H1 (cell line): ENCODE data around the gene LGR4. TPM values are rescaled to one million over a fixed set of nuclear protein-coding genes. Genes with fewer than 3 reads are reported as not detected.

Source experiments
- CTCF ChIA-PET: fragments of 300-600 bp; sonication (Branson Sonifier 250); formaldehyde crosslinking; loops from one replicate; lab custom pipeline; 2021; ENCODE audit not compliant: partially characterized antibody; lab: Charles Lee
- POLR2A ChIA-PET: fragments of 300-600 bp; sonication (Branson Sonifier 250); formaldehyde crosslinking; loops from one replicate; lab custom pipeline; 2021; ENCODE audit warnings: inconsistent platforms; ENCODE audit not compliant: partially characterized antibody; lab: Charles Lee
- DNase-seq, 2 experiments: peaks; one replicate each; pipeline versions ENCODE4 v3.0.0 to v3.0.0-alpha.2; 2010 to 2022; ENCODE audit warnings: low spot score in 2 of 2, low read depth in 1 of 2, mixed read lengths in 1 of 2
- FAIRE-seq: peaks from 2 replicates; lab custom pipeline; 2011; peaks lifted over from hg19 to GRCh38; lab: Jason Lieb, UNC
- H2AFZ ChIP-seq: 2 replicates; pipeline ENCODE4 v1.8.1; 2012; ENCODE audit warnings: low read length, inconsistent platforms
- H2AK5ac ChIP-seq: 2 replicates; pipeline ENCODE4 v1.6.1; 2013; ENCODE audit warnings: low read depth, low read length
- H2BK120ac ChIP-seq: replicated peaks from 2 replicates; pipeline ENCODE3; 2013; ENCODE audit warnings: low read depth, low read length, inconsistent platforms
- H2BK12ac ChIP-seq: 2 replicates; pipeline ENCODE4 v1.6.1; 2013; ENCODE audit warnings: low read depth, low read length
- H2BK15ac ChIP-seq: 2 replicates; pipeline ENCODE4 v1.6.1; 2013; ENCODE audit warnings: low read length
- H2BK20ac ChIP-seq: 2 replicates; pipeline ENCODE4 v1.6.1; 2013; ENCODE audit warnings: low read length
- H2BK5ac ChIP-seq: 2 replicates; pipeline ENCODE4 v1.6.1; 2013; ENCODE audit warnings: low read depth, low read length
- H3K14ac ChIP-seq: 2 replicates; pipeline ENCODE4 v1.6.1; 2013; ENCODE audit warnings: inconsistent platforms; ENCODE audit not compliant: insufficient read length
- H3K18ac ChIP-seq: 2 replicates; pipeline ENCODE4 v1.6.1; 2013; ENCODE audit warnings: low read length; ENCODE audit errors: extremely low read depth
- H3K23ac ChIP-seq: 2 replicates; pipeline ENCODE4 v1.6.1; 2013; ENCODE audit warnings: inconsistent platforms; ENCODE audit not compliant: insufficient read length
- H3K23me2 ChIP-seq: 2 replicates; pipeline ENCODE4 v1.6.1; 2013; ENCODE audit warnings: low read depth, low read length
- H3K27ac ChIP-seq: 2 replicates; pipeline ENCODE4 v1.6.1; 2011; ENCODE audit warnings: low read depth, low read length, inconsistent platforms
- H3K27me3 ChIP-seq, 4 experiments: replicated peaks in 1 of 4; 1 replicate in 1 of 4; 2 replicates in 3 of 4; pipeline versions ENCODE4 v1.6.1 to v1.8.1; 2011 to 2013; ENCODE audit warnings: low read length in 3 of 4, mild to moderate bottlenecking in 3 of 4, inconsistent platforms in 2 of 4, mixed read lengths in 2 of 4, moderate library complexity in 1 of 4; ENCODE audit not compliant: control insufficient read depth in 3 of 4, insufficient read depth in 3 of 4; ENCODE audit errors: extremely low read depth in 1 of 4
- H3K36me3 ChIP-seq, 4 experiments: 2 replicates each; pipeline versions ENCODE4 v1.6.1 to v1.8.1; 2011 to 2013; ENCODE audit warnings: mild to moderate bottlenecking in 4 of 4, low read length in 3 of 4, moderate library complexity in 2 of 4, control low read depth in 1 of 4, inconsistent platforms in 1 of 4; ENCODE audit not compliant: insufficient read depth in 4 of 4, control insufficient read depth in 2 of 4
- H3K4ac ChIP-seq: replicated peaks from 2 replicates; pipeline ENCODE3; 2013; ENCODE audit warnings: low read length, low read depth, mixed read lengths, inconsistent platforms; ENCODE audit not compliant: insufficient read length
- H3K4me1 ChIP-seq, 4 experiments: replicated peaks in 1 of 4; 1 replicate in 1 of 4; 2 replicates in 3 of 4; pipeline versions ENCODE4 v1.6.1 to v1.8.1; 2011 to 2013; ENCODE audit warnings: low read length in 3 of 4, inconsistent platforms in 2 of 4, mixed read lengths in 1 of 4; ENCODE audit not compliant: insufficient read depth in 4 of 4, control insufficient read depth in 3 of 4
- H3K4me2 ChIP-seq, 2 experiments: 2 replicates each; pipeline versions ENCODE4 v1.6.1 to v1.8.1; 2011 to 2013; ENCODE audit warnings: low read depth in 2 of 2, low read length in 2 of 2, control low read depth in 1 of 2, inconsistent platforms in 1 of 2, mild to moderate bottlenecking in 1 of 2; ENCODE audit not compliant: insufficient read depth in 1 of 2
- H3K4me3 ChIP-seq, 4 experiments: fragments of 200-600, 300-600 bp in 1 of 4; sonication (generic), shearing (Covaris generic), sonication (Bioruptor Twin) in 1 of 4; 2 replicates each; pipeline versions ENCODE4 v1.5.1 to v1.8.1; 2011 to 2016; ENCODE audit warnings: low read length in 4 of 4, low read depth in 3 of 4, control low read depth in 2 of 4, inconsistent platforms in 2 of 4, mild to moderate bottlenecking in 2 of 4, mixed read lengths in 1 of 4, moderate library complexity in 1 of 4; ENCODE audit not compliant: insufficient read depth in 2 of 4; ENCODE audit errors: extremely low read depth in 1 of 4
- H3K56ac ChIP-seq: replicated peaks from 2 replicates; pipeline ENCODE3; 2013; ENCODE audit warnings: low read depth, mild to moderate bottlenecking, mixed read lengths, low read length, inconsistent platforms; ENCODE audit not compliant: insufficient read length
- H3K79me1 ChIP-seq: 2 replicates; pipeline ENCODE4 v1.6.1; 2013; ENCODE audit warnings: low read depth, low read length, control low read depth
- H3K79me2 ChIP-seq, 2 experiments: 2 replicates each; pipeline versions ENCODE4 v1.6.1 to v1.8.1; 2012 to 2013; ENCODE audit warnings: low read length in 2 of 2, mild to moderate bottlenecking in 2 of 2, inconsistent platforms in 1 of 2; ENCODE audit not compliant: insufficient read depth in 2 of 2, control insufficient read depth in 1 of 2
- H3K9ac ChIP-seq, 4 experiments: replicated peaks in 1 of 4; 1 replicate in 1 of 4; 2 replicates in 3 of 4; pipeline versions ENCODE4 v1.6.1 to v1.8.1; 2011 to 2013; ENCODE audit warnings: low read depth in 3 of 4, low read length in 3 of 4, control low read depth in 2 of 4, mild to moderate bottlenecking in 2 of 4, moderate library complexity in 2 of 4, inconsistent platforms in 1 of 4; ENCODE audit errors: extremely low read depth in 1 of 4
- H3K9me3 ChIP-seq, 2 experiments: 2 replicates each; pipeline versions ENCODE4 v1.6.1 to v1.8.1; 2012 to 2013; ENCODE audit warnings: mild to moderate bottlenecking in 2 of 2, moderate library complexity in 2 of 2, control low read depth in 1 of 2, inconsistent platforms in 1 of 2, low read depth in 1 of 2, low read length in 1 of 2, mixed read lengths in 1 of 2; ENCODE audit not compliant: insufficient read depth in 2 of 2
- H4K20me1 ChIP-seq, 2 experiments: replicated peaks in 1 of 2; 2 replicates each; pipeline versions ENCODE3 to v1.8.1; 2011 to 2013; ENCODE audit warnings: inconsistent platforms in 2 of 2, low read length in 2 of 2, mild to moderate bottlenecking in 1 of 2; ENCODE audit not compliant: insufficient read depth in 2 of 2, control insufficient read depth in 1 of 2
- H4K5ac ChIP-seq: 2 replicates; pipeline ENCODE4 v1.6.1; 2013; ENCODE audit warnings: low read length, low read depth, mixed read lengths, inconsistent platforms; ENCODE audit not compliant: insufficient read length
- H4K8ac ChIP-seq: 2 replicates; pipeline ENCODE4 v1.8.0; 2013; ENCODE audit warnings: mild to moderate bottlenecking, moderate library complexity, low read length, inconsistent platforms; ENCODE audit not compliant: insufficient read depth; ENCODE audit errors: extremely low read depth
- H4K91ac ChIP-seq: replicated peaks from 2 replicates; pipeline ENCODE3; 2013; ENCODE audit warnings: low read length, mixed read lengths, inconsistent platforms; ENCODE audit not compliant: insufficient read length
- ASH2L ChIP-seq: fragments of 200-600, 300-600 bp; sonication (generic); IDR thresholded peaks from one replicate; pipeline ENCODE4 v1.7.1; 2017; ENCODE audit warnings: low read length
- ATF2 ChIP-seq: IDR thresholded peaks from 2 replicates; pipeline ENCODE4 v1.6.1; 2012; ENCODE audit warnings: low read length, inconsistent platforms
- CBX8 ChIP-seq: fragments of 300-800, 300-1000 bp; sonication (generic); IDR thresholded peaks from 2 replicates; pipeline ENCODE4 v1.7.1; 2016; ENCODE audit warnings: low read depth, low read length, borderline replicate concordance
- CHD2 ChIP-seq: IDR thresholded peaks from 2 replicates; pipeline ENCODE4 v1.6.1; 2012; ENCODE audit warnings: low read length, improper control_type of control experiment
- HDAC6 ChIP-seq: IDR thresholded peaks from one replicate; pipeline ENCODE4 v1.7.1; 2012; ENCODE audit warnings: low read depth, mild to moderate bottlenecking, inconsistent platforms, low read length, moderate library complexity
- KDM1A ChIP-seq: fragments of 200-600, 300-600 bp; sonication (generic); IDR thresholded peaks from 2 replicates; pipeline ENCODE4 v1.7.1; 2016; ENCODE audit warnings: mild to moderate bottlenecking, low read length, borderline replicate concordance
- NRF1 ChIP-seq: IDR thresholded peaks from 2 replicates; pipeline ENCODE4 v1.6.1; 2011; ENCODE audit warnings: mild to moderate bottlenecking, low read depth, low read length, improper control_type of control experiment
- POU5F1 ChIP-seq: IDR thresholded peaks from 2 replicates; pipeline ENCODE4 v1.6.1; 2011; ENCODE audit warnings: low read depth, mild to moderate bottlenecking, low read length, moderate library complexity
- RAD21 ChIP-seq, 2 experiments: IDR thresholded peaks in 1 of 2; conservative IDR thresholded peaks in 1 of 2; 2 replicates each; pipeline ENCODE4 v1.6.1; 2011; ENCODE audit warnings: low read depth in 2 of 2, low read length in 2 of 2, improper control_type of control experiment in 1 of 2, inconsistent platforms in 1 of 2, mild to moderate bottlenecking in 1 of 2, moderate library complexity in 1 of 2
- RFX5 ChIP-seq: IDR thresholded peaks from 2 replicates; pipeline ENCODE4 v1.6.1; 2011; ENCODE audit warnings: low read depth, low read length, improper control_type of control experiment, borderline replicate concordance
- SIN3A ChIP-seq, 2 experiments: IDR thresholded peaks in 1 of 2; conservative IDR thresholded peaks in 1 of 2; 2 replicates each; pipeline ENCODE4 v1.6.1; 2011 to 2012; ENCODE audit warnings: low read length in 2 of 2, improper control_type of control experiment in 1 of 2, low read depth in 1 of 2, mild to moderate bottlenecking in 1 of 2
- SP1 ChIP-seq: IDR thresholded peaks from 2 replicates; pipeline ENCODE4 v1.6.1; 2011; ENCODE audit warnings: low read depth, low read length
- TAF1 ChIP-seq: IDR thresholded peaks from 2 replicates; pipeline ENCODE4 v1.6.1; 2011; ENCODE audit warnings: mild to moderate bottlenecking, low read depth, low read length
- whole genome bisulfite sequencing, 2 experiments: shearing (Covaris generic) in 1 of 2; methylation state at CpG; one replicate each; pipeline versions ENCODE4 v1.1.6 to v1.1.7; 2013 to 2015; ENCODE audit warnings: low lambda C conversion rate in 2 of 2, mixed read lengths in 2 of 2, inconsistent platforms in 1 of 2, low coverage in 1 of 2, missing lambda C conversion rate in 1 of 2; ENCODE audit not compliant: insufficient replicate concordance in 2 of 2, insufficient coverage in 1 of 2, insufficient read length in 1 of 2; ENCODE audit errors: extremely low coverage in 1 of 2, missing lambda C conversion rate in 1 of 2; 5-methylcytosine and 5-hydroxymethylcytosine counted together
- polyA plus RNA-seq, 7 experiments: library from polyadenylated mRNA; depleted of rRNA in 3 of 7; stranded (reverse) in 5 of 7; unstranded in 2 of 7; fragments of >200 nt in 5 of 7; fragments of 200-250 nt in 2 of 7; gene quantifications; 1 replicate in 5 of 7; 2 replicates in 1 of 7; 4 replicates in 1 of 7; pipeline versions ENCODE4 v1.2.1 to v1.2.3, GENCODE V29; 2011 to 2013; ENCODE audit warnings: missing spikeins in 2 of 7, mixed read lengths in 2 of 7
- total RNA-seq: library from RNA; stranded (reverse); fragmentation: NEBNext Ultra II Directional; extraction: Animal tissue kit (Norgen Biotek cat#: 25700); gene quantifications from 2 replicates; pipeline ENCODE4 v1.2.1, GENCODE V29; 2021

The LGR4 gene
- total and polyA plus RNA-seq, 2 of the 8 experiments (the other 6 are each of a cell fraction or from before 2014, with no cell fraction given) = 26.6 to 61.7 TPM

DNA sequence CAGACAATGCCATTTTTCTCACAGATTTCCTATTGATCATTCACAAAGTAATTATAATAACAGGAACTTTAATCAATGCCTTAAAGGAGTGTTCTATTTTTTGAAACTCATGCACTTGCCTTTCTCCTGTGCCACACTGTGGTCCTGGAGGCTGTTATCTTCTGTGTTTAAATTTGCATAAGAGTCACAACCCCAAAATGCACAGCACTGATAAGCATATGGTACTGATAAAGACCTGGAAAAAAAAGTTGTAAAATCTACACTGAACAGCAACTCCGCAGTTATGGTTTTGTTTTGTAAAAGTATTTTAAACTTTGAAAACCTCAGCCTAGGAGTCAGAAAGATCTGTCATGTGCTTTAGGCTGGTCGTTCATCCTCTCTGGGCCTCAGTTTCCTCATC, 100.4 kb downstream of the LGR4 start:
- H3K4me3 ChIP-seq = no peak overlapping the region
- no peak overlapping the region for H3K27ac ChIP-seq
- no peak overlapping the region; the same call in 1 of the 2 replicates for H4K8ac ChIP-seq
- H2AK5ac ChIP-seq = no peak overlapping the region
- H3K56ac ChIP-seq = no peak overlapping the region
- no peak overlapping the region for H3K14ac ChIP-seq
- no peak overlapping the region for H4K91ac ChIP-seq
- H3K36me3 ChIP-seq = peaks cover 9 to 92% (median 42%) of the 10 kb centered on the region in 4 experiments; a peak in 7 of 8 replicates
- WGBS, 2 experiments = 88% methylated on average over 2 of the region's 2 CpGs; no CpG with 5 or more reads in 1 of the 2 experiments
- H2BK5ac ChIP-seq = no peak overlapping the region
- DNase-seq (no peak), FAIRE-seq (no peak)
- POLR2A ChIA-PET = no interaction called here
- H2BK20ac ChIP-seq = no peak overlapping the region
- no peaks in the 10 kb centered on the region for H3K79me2 ChIP-seq
- no peak overlapping the region for H2AFZ ChIP-seq
- no peak overlapping the region for H3K23ac ChIP-seq
- H2BK15ac ChIP-seq = no peak overlapping the region
- H3K18ac ChIP-seq = no peak overlapping the region
- no peak overlapping the region for H3K9ac ChIP-seq
- no peak overlapping the region for H3K4me2 ChIP-seq
- no peaks in the 10 kb centered on the region for H3K27me3 ChIP-seq
- peaks cover 0 to 2% of the 10 kb centered on the region in 2 experiments for H4K20me1 ChIP-seq
- no peaks in the 10 kb centered on the region for H3K4me1 ChIP-seq
- no peaks in the 10 kb centered on the region for H3K9me3 ChIP-seq
- H2BK12ac ChIP-seq = no peak overlapping the region
- H2BK120ac ChIP-seq = no peak overlapping the region
- no peaks in the 10 kb centered on the region for H3K23me2 ChIP-seq
- CTCF ChIA-PET = interaction anchor here (1.4 to 8.1 kb wide), 3 partner anchors 76 to 125 kb away, joined by 3 to 55 read pairs (median 7); no protein-coding TSS in a partner anchor
- H3K4ac ChIP-seq = no peak overlapping the region
- no peak overlapping the region for H4K5ac ChIP-seq
- H3K79me1 ChIP-seq = no peaks in the 10 kb centered on the region
- no peak for TF ChIP-seq HDAC6
- TF ChIP-seq ATF2 = no peak
- no peak for TF ChIP-seq SP1
- TF ChIP-seq CBX8 = no peak
- no peak for TF ChIP-seq ASH2L
- no peak for TF ChIP-seq SIN3A (conservative IDR thresholded peaks at IDR 0.05 in 1 of 2, IDR thresholded peaks at IDR 0.05 in 1 of 2; ENCODE audit: low read depth in 1 of 2, low read length in 2 of 2)
- no peak for TF ChIP-seq KDM1A
- no peak for TF ChIP-seq CHD2
- TF ChIP-seq RAD21 (IDR thresholded peaks at IDR 0.05 in 1 of 2, conservative IDR thresholded peaks at IDR 0.05 in 1 of 2; ENCODE audit: low read depth in 2 of 2, low read length in 2 of 2) = no peak
- no peak for TF ChIP-seq RFX5
- no peak for TF ChIP-seq NRF1
- TF ChIP-seq TAF1 = no peak
- no peak for TF ChIP-seq POU5F1
